ES-I3 (cell line): ENCODE measurements around the gene SPDYE2.
"Not testable (repeated sequence)": the region's sequence is repeated elsewhere in the genome, so short reads cannot be mapped to it uniquely, and the experiment has no call there.

Source experiments
- H3K36me3 ChIP-seq: 2 replicates; pipeline ENCODE4 v1.6.1; 2013; ENCODE audit warnings: mild to moderate bottlenecking, low read length, control low read depth, moderate library complexity; ENCODE audit not compliant: insufficient read depth
- H3K4me1 ChIP-seq: 2 replicates; pipeline ENCODE4 v1.6.1; 2013; ENCODE audit warnings: mild to moderate bottlenecking, control low read depth, low read length; ENCODE audit not compliant: insufficient read depth
- H3K9ac ChIP-seq: 2 replicates; pipeline ENCODE4 v1.6.1; 2013; ENCODE audit warnings: low read depth, mild to moderate bottlenecking, low read length, moderate library complexity
- H3K9me3 ChIP-seq: 2 replicates; pipeline ENCODE4 v1.6.1; 2013; ENCODE audit warnings: mild to moderate bottlenecking, low read length, moderate library complexity; ENCODE audit not compliant: control insufficient read depth, insufficient read depth

SPDYE2 gene

GRCh38 chr7:102574607-102575006 lies 23.6 kb downstream of the SPDYE2 start:
- H3K36me3 ChIP-seq, H3K9me3 ChIP-seq, H3K9ac ChIP-seq, H3K4me1 ChIP-seq: not testable (repeated sequence)

GRCh38 chr7:102576363-102576762 lies 25.3 kb downstream of the SPDYE2 start:
- not testable (repeated sequence) for H3K9me3 ChIP-seq, H3K36me3 ChIP-seq, H3K9ac ChIP-seq, H3K4me1 ChIP-seq

GRCh38 chr7:102577315-102578240 lies 26.6 kb downstream of the SPDYE2 start:
- H3K9ac ChIP-seq, H3K9me3 ChIP-seq, H3K36me3 ChIP-seq, H3K4me1 ChIP-seq: not testable (repeated sequence)

- H3K9ac ChIP-seq, H3K36me3 ChIP-seq, H3K9me3 ChIP-seq, H3K4me1 ChIP-seq: not testable (repeated sequence)
Observed at GRCh38 chr7:102578486-102578885, 27.5 kb downstream of the SPDYE2 start.

- not testable (repeated sequence) for H3K4me1 ChIP-seq, H3K36me3 ChIP-seq, H3K9ac ChIP-seq, H3K9me3 ChIP-seq
Observed at GRCh38 chr7:102581722-102582121, 30.7 kb downstream of the SPDYE2 start.

GRCh38 chr7:102583495-102583894 lies 32.5 kb downstream of the SPDYE2 start:
- not testable (repeated sequence) for H3K36me3 ChIP-seq, H3K4me1 ChIP-seq, H3K9ac ChIP-seq, H3K9me3 ChIP-seq

- not testable (repeated sequence) for H3K36me3 ChIP-seq, H3K9ac ChIP-seq, H3K9me3 ChIP-seq, H3K4me1 ChIP-seq
Observed at GRCh38 chr7:102589857-102590256, 38.8 kb downstream of the SPDYE2 start.

GRCh38 chr7:102592477-102593019 lies 41.5 kb downstream of the SPDYE2 start:
- H3K9me3 ChIP-seq, H3K36me3 ChIP-seq, H3K4me1 ChIP-seq, H3K9ac ChIP-seq: not testable (repeated sequence)

GRCh38 chr7:102593637-102594334 lies 42.8 kb downstream of the SPDYE2 start:
- not testable (repeated sequence) for H3K9ac ChIP-seq, H3K9me3 ChIP-seq, H3K36me3 ChIP-seq, H3K4me1 ChIP-seq

GRCh38 chr7:102596036-102596435 lies 45.0 kb downstream of the SPDYE2 start:
- not testable (repeated sequence) for H3K36me3 ChIP-seq, H3K4me1 ChIP-seq, H3K9me3 ChIP-seq, H3K9ac ChIP-seq

GRCh38 chr7:102599699-102600098 lies 48.7 kb downstream of the SPDYE2 start:
- H3K36me3 ChIP-seq, H3K4me1 ChIP-seq, H3K9ac ChIP-seq, H3K9me3 ChIP-seq: not testable (repeated sequence)

GRCh38 chr7:102602317-102602716 lies 51.3 kb downstream of the SPDYE2 start:
- H3K9ac ChIP-seq, H3K4me1 ChIP-seq, H3K9me3 ChIP-seq, H3K36me3 ChIP-seq: not testable (repeated sequence)

GRCh38 chr7:102604431-102605145 lies 53.6 kb downstream of the SPDYE2 start:
- not testable (repeated sequence) for H3K36me3 ChIP-seq, H3K9ac ChIP-seq, H3K4me1 ChIP-seq, H3K9me3 ChIP-seq

GRCh38 chr7:102606848-102607247 lies 55.8 kb downstream of the SPDYE2 start:
- not testable (repeated sequence) for H3K4me1 ChIP-seq, H3K36me3 ChIP-seq, H3K9ac ChIP-seq, H3K9me3 ChIP-seq

- H3K36me3 ChIP-seq, H3K9me3 ChIP-seq, H3K4me1 ChIP-seq, H3K9ac ChIP-seq: not testable (repeated sequence)
Observed at GRCh38 chr7:102609734-102610133, 58.7 kb downstream of the SPDYE2 start.
